Adipose tissue (tissue), 3 donors: ENCODE measurements around the gene EXPH5. TPM values are rescaled to one million over a fixed set of nuclear protein-coding genes. Genes with fewer than 3 reads are reported as not detected.

Experiments
- H3K27ac ChIP-seq: one replicate; pipeline ENCODE4 v1.5.1; 2013; ENCODE audit warnings: low read depth, low read length
- WGBS, 3 donors: extraction: QIAGEN DNeasy Blood & Tissue Kit; methylation state at CpG; one replicate each; pipeline ENCODE4 v1.1.7; 2013; 5-methylcytosine and 5-hydroxymethylcytosine counted together
- polyA plus RNA-seq, 3 donors: library from polyadenylated mRNA; stranded (reverse); fragments of 200-250 nt; gene quantifications; one replicate each; pipeline ENCODE4 v1.2.3, GENCODE V29; 2013
- donor health status: healthy with polysubstance abuse.
- donor health status: Bipolar disorder and iron deficiency.
- donor health status: healthy.

The EXPH5 gene
- polyA plus RNA-seq, 3 donors: 0.12 to 0.28 TPM; not detected in 1

GRCh38 chr11:108571001-108571400, 22.6 kb downstream of the EXPH5 start:
- 80 to 96% (median 85%) methylated on average over 2 of the region's 2 CpGs for WGBS, 3 donors
- H3K27ac ChIP-seq: no peak overlapping the region

- no peak overlapping the region for H3K27ac ChIP-seq
- 93 to 100% (median 96%) methylated on average over 1 of the region's 1 CpG for WGBS, 3 donors
Observed at GRCh38 chr11:108569896-108570295, 23.7 kb downstream of the EXPH5 start.

GRCh38 chr11:108568195-108568858, 25.2 kb downstream of the EXPH5 start:
- 77 to 83% (median 80%) methylated on average over 11 of the region's 11 CpGs for WGBS, 3 donors
- no peak overlapping the region for H3K27ac ChIP-seq

- WGBS, 3 donors: 30 to 78% (median 69%) methylated on average over 3 of the region's 3 CpGs
- H3K27ac ChIP-seq: no peak overlapping the region
Observed at GRCh38 chr11:108565653-108566052, 27.9 kb downstream of the EXPH5 start.

- 78 to 87% (median 81%) methylated on average over 5 of the region's 5 CpGs for WGBS, 3 donors
- no peak overlapping the region for H3K27ac ChIP-seq
Observed at GRCh38 chr11:108562746-108563581, 30.6 kb downstream of the EXPH5 start.

GRCh38 chr11:108561535-108561991, 32.0 kb downstream of the EXPH5 start:
- H3K27ac ChIP-seq: no peak overlapping the region
- 52 to 56% (median 53%) methylated on average over 3 of the region's 3 CpGs for WGBS, 3 donors

- 56 to 84% (median 65%) methylated on average over 2 of the region's 2 CpGs for WGBS, 3 donors
- H3K27ac ChIP-seq: no peak overlapping the region
Observed at GRCh38 chr11:108559904-108560303, 33.7 kb downstream of the EXPH5 start.

GRCh38 chr11:108559340-108559739, 34.2 kb downstream of the EXPH5 start:
- WGBS, 3 donors: 12 to 53% (median 24%) methylated on average over 2 of the region's 2 CpGs
- no peak overlapping the region for H3K27ac ChIP-seq

GRCh38 chr11:108558222-108558621, 35.3 kb downstream of the EXPH5 start:
- WGBS, 3 donors: 94 to 95% (median 94%) methylated on average over 2 of the region's 2 CpGs

GRCh38 chr11:108556019-108556418, 37.5 kb downstream of the EXPH5 start:
- no peak overlapping the region for H3K27ac ChIP-seq
- WGBS, 3 donors: 53 to 63% (median 60%) methylated on average over 2 of the region's 2 CpGs

More at GRCh38 chr11:108558222-108558621, 35.3 kb downstream of the EXPH5 start:
- no peak overlapping the region for H3K27ac ChIP-seq

GRCh38 chr11:108551651-108552462, 41.7 kb downstream of the EXPH5 start:
- WGBS, 3 donors: 45 to 60% (median 49%) methylated on average over 10 of the region's 10 CpGs
- no peak overlapping the region for H3K27ac ChIP-seq

GRCh38 chr11:108549319-108549885, 44.2 kb downstream of the EXPH5 start:
- WGBS, 3 donors: 70 to 80% (median 75%) methylated on average over 3 of the region's 3 CpGs
- no peak overlapping the region for H3K27ac ChIP-seq

GRCh38 chr11:108545909-108546501, 47.6 kb downstream of the EXPH5 start:
- 73 to 87% (median 74%) methylated on average over 5 of the region's 5 CpGs for WGBS, 3 donors

GRCh38 chr11:108543316-108543964, 50.1 kb downstream of the EXPH5 start:
- H3K27ac ChIP-seq: no peak overlapping the region
- WGBS, 3 donors: 80 to 89% (median 86%) methylated on average over 5 of the region's 5 CpGs

More at GRCh38 chr11:108545909-108546501, 47.6 kb downstream of the EXPH5 start:
- H3K27ac ChIP-seq: no peak overlapping the region

- H3K27ac ChIP-seq: no peak overlapping the region
Observed at GRCh38 chr11:108541531-108541930, 52.0 kb downstream of the EXPH5 start.

- no peak overlapping the region for H3K27ac ChIP-seq
- WGBS, 3 donors: 58 to 88% (median 73%) methylated on average over 4 of the region's 4 CpGs
Observed at GRCh38 chr11:108538502-108538901, 55.1 kb downstream of the EXPH5 start.

GRCh38 chr11:108538022-108538424, 55.5 kb downstream of the EXPH5 start:
- H3K27ac ChIP-seq: no peak overlapping the region
- 34 to 53% (median 49%) methylated on average over 8 of the region's 8 CpGs for WGBS, 3 donors

- WGBS, 3 donors: 82 to 85% (median 82%) methylated on average over 5 of the region's 5 CpGs
Observed at GRCh38 chr11:108536783-108537182, 56.8 kb downstream of the EXPH5 start.

More at GRCh38 chr11:108536783-108537182, 56.8 kb downstream of the EXPH5 start:
- no peak overlapping the region for H3K27ac ChIP-seq
